Stimulated activated naive B cell treated with anti-CD40 and anti-IgM and Interleukin-4, amounts not matched to agents 10 μg/mL and 1 μg/mL and 100 μg/mL, for 72 hours (primary cell): ENCODE results near the gene TRAIP.

Experiments used
- ATAC-seq, 2 donors: fragments of 150-1000 bp; cut with Tn5 transposase; replicated peaks; 2 replicates each; pipeline ENCODE4 v1.10.0; 2021; ENCODE audit warnings: moderate library complexity in 1 of 2
- DNase-seq: peaks from one replicate; pipeline ENCODE4 v3.0.0; 2021
- H3K27ac Mint-ChIP-seq: one replicate; pipeline ENCODE4 v1.8.0; 2022; ENCODE audit warnings: mild to moderate bottlenecking, mixed read lengths
- H3K27me3 Mint-ChIP-seq, 2 donors: one replicate each; pipeline ENCODE4 v1.8.0; 2022; ENCODE audit warnings: mixed read lengths in 2 of 2
- H3K36me3 Mint-ChIP-seq, 2 donors: one replicate each; pipeline ENCODE4 v1.8.0; 2022; ENCODE audit warnings: mixed read lengths in 2 of 2, mild to moderate bottlenecking in 1 of 2
- H3K4me1 Mint-ChIP-seq, 2 donors: one replicate each; pipeline ENCODE4 v1.8.0; 2022; ENCODE audit warnings: mixed read lengths in 2 of 2, mild to moderate bottlenecking in 1 of 2
- H3K4me3 Mint-ChIP-seq, 2 donors: one replicate each; pipeline ENCODE4 v1.8.0; 2022; ENCODE audit warnings: mild to moderate bottlenecking in 2 of 2, mixed read lengths in 2 of 2, moderate library complexity in 1 of 2
- H3K9me3 Mint-ChIP-seq, 2 donors: one replicate each; pipeline ENCODE4 v1.8.0; 2022; ENCODE audit warnings: mixed read lengths in 2 of 2, mild to moderate bottlenecking in 1 of 2

The TRAIP gene

DNA sequence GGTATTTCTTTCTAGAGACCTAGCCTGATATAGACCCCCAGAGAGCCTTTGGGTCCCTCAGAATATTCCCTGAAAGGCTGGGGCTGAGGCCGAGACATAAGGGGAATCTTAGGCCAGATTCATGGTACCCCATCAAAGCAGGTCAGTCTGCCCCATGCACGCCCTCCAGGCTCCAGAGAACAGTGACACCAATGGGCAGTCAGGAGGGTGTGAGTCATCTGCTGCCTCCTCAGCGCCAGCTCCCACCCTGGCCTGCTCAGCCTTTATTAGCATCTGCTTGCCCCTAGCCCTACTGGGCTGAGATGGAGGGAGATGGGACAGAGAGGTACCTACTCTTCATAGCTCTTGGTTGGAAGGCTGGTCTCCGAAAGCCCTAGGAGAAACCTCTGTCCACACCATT lies 27.6 kb upstream of the TRAIP start:
- Mint-ChIP-seq H3K4me1 (no peaks in the 10 kb centered on the region), H3K36me3 (no peaks in the 10 kb centered on the region), H3K27me3 (peaks cover 5 to 6% of the 10 kb centered on the region in 2 donors), H3K4me3 (no peak overlapping the region), H3K27ac (no peak overlapping the region), H3K9me3 (no peaks in the 10 kb centered on the region)
- no peak for DNase-seq
- ATAC-seq = no peak

- Mint-ChIP-seq H3K9me3 (no peaks in the 10 kb centered on the region), H3K4me1 (no peaks in the 10 kb centered on the region), H3K4me3 (no peak overlapping the region)
Measured at GRCh38 chr3:49882166-49882565, 25.8 kb upstream of the TRAIP start.

DNA sequence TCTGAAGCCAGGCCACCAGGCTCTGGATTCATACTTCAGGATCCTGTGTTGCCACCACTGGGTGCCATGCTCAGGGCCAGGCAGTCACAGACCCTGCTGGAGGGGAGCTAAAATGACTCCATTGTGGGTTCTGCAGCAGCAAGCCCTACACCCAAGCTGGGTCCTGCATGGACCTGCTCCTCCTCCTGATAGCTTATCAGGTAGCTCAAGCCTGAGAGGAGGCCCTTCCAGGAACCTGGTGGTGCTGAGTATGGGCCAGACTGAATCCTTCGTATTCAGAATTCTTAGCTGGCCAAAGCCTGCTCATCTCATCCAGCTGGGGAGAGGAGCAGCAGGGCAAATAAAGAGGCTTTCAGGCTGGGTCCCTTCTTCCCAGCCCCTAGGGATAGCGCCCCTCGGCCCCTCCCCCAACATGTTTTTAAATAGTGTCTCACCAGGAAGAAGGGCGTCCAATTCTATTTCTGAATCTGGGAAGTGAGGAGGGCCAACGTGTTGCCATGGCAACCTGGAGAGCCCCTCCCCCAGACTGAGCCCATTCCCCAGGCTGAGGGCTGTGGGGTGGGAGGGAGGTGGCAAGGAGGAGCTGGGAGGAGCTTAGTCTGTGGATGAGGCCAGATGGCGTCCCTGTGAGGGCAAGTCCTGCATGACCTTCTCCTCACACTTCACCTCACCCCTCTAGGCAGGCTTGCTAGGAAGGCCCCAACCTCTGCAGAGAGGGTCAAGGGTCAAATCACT lies 24.4 kb upstream of the TRAIP start:
- no peak for ATAC-seq
- Mint-ChIP-seq H3K36me3 (no peaks in the 10 kb centered on the region), H3K27me3 (peaks cover 5 to 6% of the 10 kb centered on the region in 2 donors), H3K4me1 (no peaks in the 10 kb centered on the region), H3K9me3 (no peaks in the 10 kb centered on the region), H3K4me3 (no peak overlapping the region), H3K27ac (no peak overlapping the region)
- DNase-seq = no peak

More at GRCh38 chr3:49882166-49882565, 25.8 kb upstream of the TRAIP start:
- no peak for DNase-seq
- Mint-ChIP-seq H3K27ac (no peak overlapping the region), H3K27me3 (peaks cover 5 to 6% of the 10 kb centered on the region in 2 donors), H3K36me3 (no peaks in the 10 kb centered on the region)
- ATAC-seq = no peak

DNA sequence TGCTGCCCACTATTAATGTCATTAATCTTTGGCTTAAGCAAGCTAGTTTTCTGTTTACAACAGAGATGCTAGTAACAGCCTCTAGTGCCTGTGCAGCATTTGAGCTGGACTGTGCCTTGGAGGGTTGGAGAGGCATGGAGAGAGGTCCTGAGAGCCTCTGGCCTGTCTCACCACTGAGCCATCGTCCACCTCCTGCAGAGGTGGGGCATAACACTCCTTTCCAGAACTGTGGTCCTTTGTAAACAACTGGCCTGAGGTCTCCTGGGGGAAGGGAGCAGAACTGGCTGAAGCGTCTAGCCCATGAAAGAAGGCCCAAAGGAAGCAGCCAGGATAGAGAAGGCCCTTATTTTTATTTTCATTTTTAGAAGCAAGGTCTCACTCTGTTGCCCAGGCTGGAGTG lies 23.4 kb upstream of the TRAIP start:
- Mint-ChIP-seq H3K4me1 (no peaks in the 10 kb centered on the region), H3K27ac (no peak overlapping the region), H3K4me3 (no peak overlapping the region), H3K27me3 (peaks cover 5 to 6% of the 10 kb centered on the region in 2 donors), H3K36me3 (no peaks in the 10 kb centered on the region), H3K9me3 (no peaks in the 10 kb centered on the region)
- no peak for DNase-seq
- no peak for ATAC-seq

DNA sequence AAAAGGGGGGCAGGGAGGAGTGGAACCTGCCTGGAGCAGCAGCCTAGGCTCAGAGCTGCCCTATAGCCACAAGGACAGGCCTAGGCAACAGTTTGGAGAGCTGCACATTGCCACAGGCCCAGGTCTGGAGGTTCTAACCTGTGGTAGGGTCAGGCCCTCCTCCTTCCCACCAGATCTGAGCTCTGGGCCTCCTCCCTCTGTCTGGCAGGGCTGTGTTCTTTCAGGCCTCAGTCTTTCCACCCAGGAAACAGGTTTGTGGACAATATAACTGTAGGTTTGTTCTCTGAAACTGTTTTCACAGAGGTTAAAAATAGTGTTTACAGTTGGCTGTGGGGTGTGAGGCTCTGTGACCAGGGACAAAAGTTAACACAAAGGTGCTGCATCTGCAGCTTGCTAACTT lies 22.3 kb upstream of the TRAIP start:
- DNase-seq (no peak), ATAC-seq (no peak)
- H3K4me3 Mint-ChIP-seq = no peak overlapping the region
- H3K27me3 Mint-ChIP-seq = peaks cover 5 to 6% of the 10 kb centered on the region in 2 donors
- H3K36me3 Mint-ChIP-seq = no peaks in the 10 kb centered on the region
- H3K9me3 Mint-ChIP-seq = no peaks in the 10 kb centered on the region
- H3K4me1 Mint-ChIP-seq = no peaks in the 10 kb centered on the region
- no peak overlapping the region for H3K27ac Mint-ChIP-seq

GRCh38 chr3:49877716-49878115 lies 21.4 kb upstream of the TRAIP start:
- ATAC-seq = no peak
- no peak for DNase-seq
- Mint-ChIP-seq H3K27ac (no peak overlapping the region), H3K9me3 (no peaks in the 10 kb centered on the region), H3K27me3 (peaks cover 5 to 6% of the 10 kb centered on the region in 2 donors), H3K36me3 (no peaks in the 10 kb centered on the region), H3K4me3 (no peak overlapping the region), H3K4me1 (peaks cover 0 to 7% of the 10 kb centered on the region in 2 donors)

DNA sequence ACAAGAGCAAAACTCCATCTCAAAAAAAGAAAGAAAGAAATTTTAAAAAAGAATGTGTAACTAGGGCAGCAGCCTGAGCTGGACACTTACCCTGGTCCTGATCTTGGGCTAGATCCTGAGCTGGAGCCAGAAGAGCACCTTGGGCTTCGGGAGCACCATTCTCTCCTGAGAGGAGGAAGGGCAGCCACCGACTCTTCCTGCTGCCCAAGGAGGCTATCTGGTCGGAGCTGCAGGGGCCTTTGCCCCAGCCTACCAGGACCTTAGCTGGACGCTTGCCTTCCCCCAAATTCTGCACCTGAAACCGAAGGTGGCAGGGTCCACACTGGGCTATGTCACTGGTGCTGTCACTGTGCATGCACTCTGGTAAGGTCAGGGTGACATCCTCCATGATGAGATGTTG lies 20.2 kb upstream of the TRAIP start:
- no peak for ATAC-seq
- no peaks in the 10 kb centered on the region for H3K36me3 Mint-ChIP-seq
- no peak overlapping the region for H3K4me3 Mint-ChIP-seq
- no peak for DNase-seq
- H3K27ac Mint-ChIP-seq = no peak overlapping the region
- no peaks in the 10 kb centered on the region for H3K9me3 Mint-ChIP-seq
- H3K4me1 Mint-ChIP-seq = peaks cover 2 to 7% of the 10 kb centered on the region in 2 donors
- H3K27me3 Mint-ChIP-seq = peaks cover 4 to 9% of the 10 kb centered on the region in 2 donors

GRCh38 chr3:49873623-49874022 lies 17.3 kb upstream of the TRAIP start:
- Mint-ChIP-seq H3K4me3 (no peak overlapping the region), H3K4me1 (peaks cover 2 to 7% of the 10 kb centered on the region in 2 donors), H3K27me3 (peaks cover 23 to 25% of the 10 kb centered on the region in 2 donors), H3K9me3 (no peaks in the 10 kb centered on the region), H3K27ac (no peak overlapping the region), H3K36me3 (no peaks in the 10 kb centered on the region)
- ATAC-seq = no peak
- DNase-seq = no peak

DNA sequence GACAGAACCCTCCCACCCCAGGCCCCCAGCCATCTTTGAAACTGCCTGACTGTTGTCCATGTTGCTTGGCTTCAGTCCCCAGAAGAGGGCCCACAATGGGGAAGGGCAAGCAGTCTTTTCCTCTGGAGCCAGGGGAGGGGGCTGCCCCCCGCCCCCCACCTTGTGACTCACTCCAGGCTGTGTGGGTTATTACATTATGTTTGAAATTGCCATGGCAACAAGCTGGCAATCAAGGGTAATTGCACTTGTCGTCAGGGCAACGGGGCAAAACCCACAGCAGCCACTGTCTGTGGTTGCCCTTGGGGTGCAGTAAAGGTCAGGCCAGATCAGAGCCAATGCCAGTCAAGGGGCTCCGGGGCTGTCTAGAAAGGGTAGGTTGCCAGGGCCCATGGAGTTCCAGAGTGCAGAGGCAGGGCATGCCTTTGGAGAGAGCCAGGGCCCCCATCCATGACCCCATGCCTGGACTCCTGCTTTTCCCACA lies 16.5 kb upstream of the TRAIP start:
- H3K27ac Mint-ChIP-seq = no peak overlapping the region
- ATAC-seq (peak; percentile 53 to 57), DNase-seq (peak; percentile 11)
- peaks cover 2 to 7% of the 10 kb centered on the region in 2 donors for H3K4me1 Mint-ChIP-seq
- H3K9me3 Mint-ChIP-seq = no peaks in the 10 kb centered on the region
- H3K4me3 Mint-ChIP-seq = no peak overlapping the region
- peaks cover 31 to 32% of the 10 kb centered on the region in 2 donors for H3K27me3 Mint-ChIP-seq
- no peaks in the 10 kb centered on the region for H3K36me3 Mint-ChIP-seq

- Mint-ChIP-seq H3K36me3 (no peaks in the 10 kb centered on the region), H3K4me3 (no peak overlapping the region), H3K27ac (no peak overlapping the region), H3K9me3 (no peaks in the 10 kb centered on the region), H3K4me1 (peaks cover 2 to 7% of the 10 kb centered on the region in 2 donors), H3K27me3 (peaks cover 42 to 43% of the 10 kb centered on the region in 2 donors)
- no peak for ATAC-seq
- DNase-seq = no peak
Measured at GRCh38 chr3:49871531-49872153, 15.3 kb upstream of the TRAIP start.

- Mint-ChIP-seq H3K4me1 (peaks cover 2 to 7% of the 10 kb centered on the region in 2 donors), H3K27me3 (peaks cover 61 to 62% of the 10 kb centered on the region in 2 donors), H3K4me3 (peak within 1 kb of the TSS; percentile 41 to 44), H3K27ac (no peak within 1 kb of the TSS), H3K9me3 (no peaks in the 10 kb centered on the region), H3K36me3 (no peaks in the 10 kb centered on the region)
- DNase-seq (no peak), ATAC-seq (peak; percentile 57 to 63)
Measured at GRCh38 chr3:49869525-49870126, 13.3 kb upstream of the TRAIP start, which contains the start of gene CAMKV. CAMKV (minus strand) TSS chr3:49869906; CDS start chr3:49862388, 7,518 bp downstream.

GRCh38 chr3:49868862-49869466 lies 12.6 kb upstream of the TRAIP start:
- Mint-ChIP-seq H3K36me3 (no peaks in the 10 kb centered on the region), H3K4me3 (peak overlapping the region; percentile 41 to 44), H3K9me3 (no peaks in the 10 kb centered on the region), H3K4me1 (peaks cover 2 to 7% of the 10 kb centered on the region in 2 donors), H3K27ac (no peak overlapping the region), H3K27me3 (peaks cover 62 to 66% of the 10 kb centered on the region in 2 donors)
- no peak for DNase-seq
- no peak for ATAC-seq

DNA sequence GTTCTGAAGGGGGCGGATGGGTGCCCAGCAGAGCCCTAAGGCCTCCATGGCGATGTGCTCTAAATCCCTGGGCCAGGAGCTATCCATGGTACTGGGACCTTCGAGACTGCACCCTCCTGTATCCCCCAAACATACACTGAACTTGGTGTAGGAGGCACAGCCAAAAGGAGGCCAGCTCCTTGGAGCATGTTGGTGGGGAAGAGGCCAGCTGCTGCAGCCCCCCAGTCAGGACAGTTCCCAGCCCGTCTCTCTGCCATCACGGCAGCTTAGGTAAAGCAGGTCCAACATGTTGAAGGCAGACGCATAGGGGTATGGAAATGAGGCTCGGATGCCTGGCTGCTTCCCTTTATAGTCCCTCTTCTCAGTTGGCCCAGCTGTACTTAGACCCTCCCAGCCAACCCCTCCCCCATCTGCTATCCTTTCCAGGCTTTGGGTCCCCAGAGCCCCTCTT lies 11.5 kb upstream of the TRAIP start:
- H3K9me3 Mint-ChIP-seq = no peaks in the 10 kb centered on the region
- peaks cover 2 to 3% of the 10 kb centered on the region in 2 donors for H3K4me1 Mint-ChIP-seq
- H3K27ac Mint-ChIP-seq = no peak overlapping the region
- peaks cover 68 to 69% of the 10 kb centered on the region in 2 donors for H3K27me3 Mint-ChIP-seq
- DNase-seq = no peak
- peak in 1 of 2 donors; percentile 34 for ATAC-seq
- H3K4me3 Mint-ChIP-seq = no peak overlapping the region
- no peaks in the 10 kb centered on the region for H3K36me3 Mint-ChIP-seq

GRCh38 chr3:49867400-49867799 lies 11.0 kb upstream of the TRAIP start:
- Mint-ChIP-seq H3K27ac (no peak overlapping the region), H3K4me3 (no peak overlapping the region), H3K9me3 (no peaks in the 10 kb centered on the region), H3K4me1 (peaks cover 0 to 2% of the 10 kb centered on the region in 2 donors), H3K27me3 (peaks cover 68 to 71% of the 10 kb centered on the region in 2 donors), H3K36me3 (no peaks in the 10 kb centered on the region)
- ATAC-seq = no peak
- DNase-seq = no peak
